ENCODE measurements around the gene TSR1. TPM values are rescaled to one million over a fixed set of nuclear protein-coding genes. Genes with fewer than 3 reads are reported as not detected.

The TSR1 gene
- total and polyA plus RNA-seq, 9 of the 15 experiments (the other 6 are each of a cell fraction or from before 2014, with no cell fraction given) = 16.4 to 87.5 (median 55.2) TPM

- 0 out of 2 replicates have a peak, but pooled peaks have one; percentile 23 for TF ChIP-seq ARID4B (CRISPR knock-in tag; IDR thresholded peaks at IDR 0.05)
- no peak for TF ChIP-seq ZC3H11A (IDR thresholded peaks at IDR 0.05; ENCODE audit: low read depth, low read length)
- TF ChIP-seq MTA3 (IDR thresholded peaks at IDR 0.05; ENCODE audit: borderline replicate concordance) = 0 out of 2 replicates have a peak, but pooled peaks have one; percentile 16
These were observed 1.5 kb upstream of the TSR1 start (continued) for GRCh38 chr17:2337544-2338314.
